Measurements from ENCODE around the gene PARP16.

Gene PARP16

DNA sequence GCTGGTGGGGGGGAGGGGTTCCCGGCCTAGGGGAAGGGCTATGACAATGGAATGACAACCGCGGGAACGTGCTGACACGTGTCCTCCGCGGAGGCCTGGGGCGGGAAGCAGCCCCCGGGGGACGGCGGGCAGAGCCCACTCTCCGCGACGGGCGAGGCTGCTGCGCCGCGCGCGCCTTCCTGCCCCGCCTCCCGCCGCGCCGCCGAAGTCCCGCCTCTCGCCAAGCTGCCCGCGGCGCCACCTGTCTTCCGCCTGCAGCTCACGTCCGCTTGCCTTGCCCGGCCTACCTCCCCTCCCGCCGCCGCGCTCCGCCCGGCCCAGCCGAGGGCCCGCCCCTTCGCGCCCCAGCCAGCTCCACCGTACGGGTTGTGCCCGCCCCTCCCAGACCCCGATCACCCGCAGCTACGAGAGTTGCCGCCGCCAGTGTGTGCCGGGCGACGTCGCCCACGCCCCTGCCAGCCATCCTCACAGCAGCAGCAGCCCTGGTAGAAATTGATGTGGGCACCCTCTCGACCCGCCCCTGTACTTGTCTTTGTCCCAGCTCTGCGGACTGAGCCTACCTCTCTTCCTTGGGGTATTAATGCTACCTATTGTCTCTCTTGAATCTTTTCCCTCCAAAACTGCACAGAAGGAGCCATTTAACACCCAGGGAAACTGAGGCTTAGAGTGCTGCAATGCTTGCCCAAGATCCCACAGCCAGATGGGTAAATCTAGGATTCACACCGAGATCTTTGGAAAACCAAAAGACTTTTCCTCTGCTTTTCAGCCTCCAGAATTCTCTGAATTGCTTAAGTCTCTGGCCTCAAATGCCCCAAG lies at the start of gene PARP16:
TSS of gene PARP16 (minus strand) at position 180 of the 816 bp plus-strand sequence. CDS start 457 bp downstream, outside the sequence.
- peak; percentile 95 for DNase-seq

DNA sequence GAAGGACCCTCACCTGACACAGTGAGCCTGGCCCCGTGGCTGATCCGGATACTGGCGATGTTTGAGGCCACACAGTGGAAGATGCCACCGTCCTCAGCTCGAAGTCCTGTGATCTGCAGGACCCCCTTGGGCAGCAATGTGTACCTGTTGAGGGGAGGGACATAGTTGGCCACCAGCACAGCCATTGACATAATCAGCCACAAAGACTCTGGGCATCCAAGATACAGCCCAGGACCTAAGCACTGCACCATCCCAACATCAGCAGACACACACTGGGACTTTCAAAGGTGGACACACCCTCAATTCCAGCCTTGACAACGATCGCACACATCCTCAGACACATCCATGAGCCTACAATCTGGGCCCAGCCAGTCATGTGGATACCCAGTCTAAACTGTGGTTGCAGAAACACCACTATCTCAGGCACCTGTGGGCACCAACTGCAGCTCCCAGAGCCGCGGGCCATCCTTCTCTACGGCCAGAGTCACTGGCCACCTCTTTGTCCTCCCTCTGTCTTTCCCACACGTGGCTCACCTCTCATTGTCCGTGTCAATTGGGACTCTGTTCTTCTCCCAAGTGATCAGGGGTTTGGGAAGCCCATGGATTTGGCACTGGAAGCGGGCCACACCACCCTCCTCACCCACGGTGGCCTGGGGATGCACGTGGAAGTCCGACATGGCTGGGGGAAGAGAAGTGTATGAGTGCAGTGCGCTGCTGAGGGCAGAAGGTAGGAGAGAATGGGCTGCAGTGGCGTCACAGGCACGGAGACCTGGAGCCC lies 48.8 kb upstream of the PARP16 start:
- no peak for DNase-seq

DNA sequence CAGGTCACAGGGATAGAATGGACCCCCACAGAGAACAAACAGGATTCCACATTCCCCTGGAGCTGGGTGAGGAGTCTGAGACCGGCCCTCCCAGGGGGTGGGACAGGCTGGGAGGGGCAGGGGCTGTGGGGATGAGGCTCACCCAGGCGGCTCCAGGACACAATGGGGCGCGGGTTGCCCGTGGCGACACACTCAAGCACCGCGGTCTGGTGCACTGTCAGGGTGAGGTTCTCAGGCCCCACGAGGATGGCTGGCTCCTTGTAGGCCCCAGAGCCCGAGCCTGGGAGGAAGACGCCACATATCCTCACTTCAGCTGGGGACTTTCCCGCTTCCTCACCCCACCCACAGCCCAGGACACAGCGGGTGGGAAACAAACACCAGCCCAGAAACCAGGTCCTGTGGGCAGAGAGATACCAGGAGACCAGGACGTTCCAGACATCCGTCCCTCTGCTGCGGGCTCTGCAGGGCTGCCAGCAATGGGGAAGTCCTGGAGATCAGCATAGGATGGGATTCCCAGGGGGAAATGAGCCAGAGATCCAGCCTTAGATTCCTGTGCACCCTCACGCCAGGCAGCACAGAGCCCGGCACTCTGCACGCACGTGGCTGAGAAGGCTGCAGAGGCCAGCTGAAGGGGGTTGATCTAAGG lies 48.0 kb upstream of the PARP16 start:
- no peak for DNase-seq

- DNase-seq: no peak
Measured at GRCh38 chr15:65333856-65334255, 47.2 kb upstream of the PARP16 start.

DNA sequence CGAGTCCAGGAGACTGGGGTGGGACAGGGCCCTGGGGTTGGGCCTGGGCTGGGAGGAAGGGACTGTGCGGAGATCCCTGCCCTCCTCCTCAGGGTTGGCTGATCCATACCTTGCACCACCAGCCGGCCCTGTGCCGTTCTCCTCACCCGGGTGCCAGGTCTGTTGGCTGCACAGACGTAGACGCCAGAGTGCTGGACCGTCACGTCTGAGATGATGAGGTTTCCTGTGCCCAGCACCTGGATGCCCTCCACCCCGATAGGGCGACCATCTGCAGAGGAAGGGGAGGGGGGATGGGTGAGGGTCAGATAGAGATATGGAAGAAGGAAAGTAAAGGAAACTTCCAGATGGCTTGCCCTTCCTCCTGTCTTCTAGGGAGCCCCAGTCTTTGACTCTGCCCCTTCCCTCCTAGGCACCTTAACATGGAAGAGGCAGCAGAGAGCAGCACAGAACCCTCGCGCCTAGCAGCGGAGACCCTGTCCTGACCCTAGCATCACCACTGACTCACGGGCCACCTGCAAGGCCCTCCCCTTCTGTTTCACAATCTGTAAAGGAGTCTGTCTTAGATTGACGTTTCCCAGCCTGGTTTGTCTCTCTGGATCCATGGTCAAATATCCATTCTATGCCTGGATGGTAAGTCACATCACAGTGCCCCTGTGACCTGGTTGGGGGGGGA lies 46.6 kb upstream of the PARP16 start:
- no peak for DNase-seq

GRCh38 chr15:65332391-65333147 lies 45.9 kb upstream of the PARP16 start:
- no peak for DNase-seq

GRCh38 chr15:65331811-65332210 lies 45.1 kb upstream of the PARP16 start:
- no peak for DNase-seq

DNA sequence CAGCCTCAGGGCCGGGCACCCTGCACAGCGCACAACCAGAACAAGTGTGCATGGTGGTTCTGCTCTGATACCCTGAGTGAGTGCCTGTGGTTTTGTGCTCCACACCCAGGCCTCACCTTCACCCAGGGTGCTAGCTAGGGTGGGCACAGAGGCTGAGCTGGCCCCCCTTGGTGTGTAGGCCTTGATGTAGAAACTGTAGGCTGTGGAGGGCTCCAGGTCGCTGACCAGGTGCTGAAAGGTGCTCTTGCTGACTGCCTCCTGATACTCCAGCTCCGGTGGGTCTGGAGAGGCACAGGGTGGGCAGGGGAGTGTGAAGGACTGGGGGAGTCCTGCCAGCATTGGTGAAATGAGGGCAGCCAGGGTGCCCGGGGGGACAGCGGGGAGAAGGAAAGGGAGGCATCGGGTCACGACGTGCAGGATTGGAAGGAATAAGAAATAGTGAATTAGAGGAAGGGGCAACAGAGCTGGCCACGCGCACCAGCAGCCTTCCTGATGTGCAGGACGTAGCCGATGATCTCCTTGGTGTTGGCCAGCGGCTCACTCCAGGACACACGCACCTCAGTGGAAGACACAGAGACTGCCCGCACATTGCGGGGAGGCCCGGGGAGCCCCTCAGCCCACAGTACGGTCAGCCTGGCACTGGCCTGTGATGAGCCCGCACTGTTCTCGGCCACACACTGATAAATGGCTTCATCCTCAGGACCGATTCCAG lies 44.4 kb upstream of the PARP16 start:
- DNase-seq: no peak

DNA sequence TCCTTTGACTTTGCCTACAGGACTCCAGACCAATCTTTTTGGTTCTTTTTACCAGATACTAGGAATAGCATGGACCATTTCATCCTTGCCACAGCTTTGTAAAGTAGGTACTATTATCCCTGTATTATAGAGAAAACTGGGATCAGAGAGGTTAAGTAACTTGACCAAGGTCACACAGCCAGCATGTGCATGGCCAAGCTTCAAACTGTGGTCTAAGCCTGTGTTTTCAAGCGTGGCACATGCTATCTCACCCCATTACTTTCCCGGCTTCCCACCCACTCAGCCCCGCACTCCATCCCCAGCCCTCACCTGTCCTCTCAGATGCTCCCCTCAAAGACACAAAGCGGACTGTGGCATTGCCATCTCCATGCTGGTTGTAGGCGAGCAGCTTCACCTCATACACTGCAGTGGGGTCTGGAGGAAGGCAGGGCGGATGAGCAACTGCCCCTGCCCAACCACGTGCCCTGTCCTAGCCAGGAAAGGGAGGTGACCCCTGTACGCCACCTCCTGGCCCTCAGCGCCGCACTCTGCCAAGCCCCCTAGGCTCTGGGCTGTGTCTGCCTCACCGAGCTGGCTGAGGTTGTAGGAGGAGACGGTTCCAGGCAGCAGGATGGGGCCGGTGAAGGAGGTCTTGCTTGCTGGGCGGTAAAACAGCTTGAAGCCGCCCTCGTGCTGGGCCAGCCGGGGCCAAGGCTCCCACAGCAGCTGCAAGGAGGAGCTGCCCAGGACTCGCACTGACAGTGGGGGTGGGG lies 43.5 kb upstream of the PARP16 start:
- DNase-seq: no peak

DNA sequence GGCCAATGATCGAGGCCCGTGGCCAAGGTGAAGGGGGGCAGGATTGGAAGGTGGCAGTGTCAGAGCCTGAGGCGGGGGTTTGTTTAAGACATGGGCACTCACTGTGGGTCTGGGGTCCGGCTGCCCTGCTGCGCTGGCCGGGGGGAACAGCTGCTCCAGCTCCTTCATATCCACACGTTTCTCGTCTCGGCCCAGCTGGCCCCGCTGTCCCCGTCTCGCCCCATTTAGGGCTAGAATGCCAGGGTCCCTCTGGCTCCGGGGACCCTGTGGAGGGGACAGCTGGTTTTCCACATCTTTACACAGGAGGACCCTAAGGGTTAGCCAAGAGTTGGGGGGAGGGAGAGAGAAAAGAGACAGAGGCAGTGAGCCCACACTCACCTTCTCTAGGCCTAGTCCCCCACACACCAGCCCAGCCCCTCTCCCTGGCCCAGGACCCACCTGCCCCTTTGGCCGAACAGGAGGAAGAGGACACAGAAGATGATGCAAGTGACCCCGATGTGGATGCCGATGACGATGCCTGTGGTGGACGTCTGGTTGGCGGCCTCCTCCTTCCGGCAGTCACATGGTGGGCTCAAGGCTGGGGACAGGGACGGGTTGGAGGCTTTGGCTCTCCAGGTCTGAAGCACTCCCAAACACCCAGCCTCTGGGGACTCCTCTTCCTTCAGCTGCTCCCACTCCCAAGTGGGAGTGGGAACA lies 42.8 kb upstream of the PARP16 start:
- no peak for DNase-seq

GRCh38 chr15:65328506-65329287 lies 42.0 kb upstream of the PARP16 start:
- no peak for DNase-seq

DNA sequence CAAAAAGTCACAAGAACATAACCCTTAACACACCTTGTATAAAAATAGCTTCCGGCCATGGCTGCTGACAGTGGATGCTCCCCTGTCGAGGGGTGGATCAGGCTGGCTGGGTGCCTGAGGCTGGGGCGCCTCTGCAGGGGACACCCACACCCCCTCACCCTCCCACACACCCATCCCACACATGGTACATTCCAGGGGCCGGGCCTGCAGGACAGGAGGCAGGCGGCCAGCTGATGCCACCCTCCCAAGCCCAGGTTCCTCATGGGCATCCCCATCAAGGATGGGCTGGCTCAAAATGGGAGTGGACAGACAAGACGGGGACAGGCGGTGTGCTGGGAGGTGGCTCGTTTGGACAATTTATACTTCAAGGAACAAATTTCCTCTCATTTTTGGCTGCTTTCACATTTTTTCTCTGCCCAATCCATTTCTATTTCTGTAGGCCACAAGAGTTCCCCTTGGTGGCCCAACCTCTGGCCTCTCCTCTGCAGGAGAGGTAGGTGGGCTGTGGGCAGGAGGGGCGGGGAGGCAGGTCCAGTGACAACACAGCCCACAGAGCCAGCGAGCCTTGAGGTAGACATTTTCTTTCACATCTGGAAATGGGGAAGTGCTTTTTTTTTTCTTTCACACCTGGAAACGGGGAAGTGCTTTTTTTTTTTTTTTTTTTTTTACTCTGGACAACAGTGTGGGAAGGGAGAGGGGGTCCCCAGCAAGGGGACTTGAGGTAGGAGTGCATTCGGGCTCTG lies 41.1 kb upstream of the PARP16 start:
- DNase-seq: no peak

DNA sequence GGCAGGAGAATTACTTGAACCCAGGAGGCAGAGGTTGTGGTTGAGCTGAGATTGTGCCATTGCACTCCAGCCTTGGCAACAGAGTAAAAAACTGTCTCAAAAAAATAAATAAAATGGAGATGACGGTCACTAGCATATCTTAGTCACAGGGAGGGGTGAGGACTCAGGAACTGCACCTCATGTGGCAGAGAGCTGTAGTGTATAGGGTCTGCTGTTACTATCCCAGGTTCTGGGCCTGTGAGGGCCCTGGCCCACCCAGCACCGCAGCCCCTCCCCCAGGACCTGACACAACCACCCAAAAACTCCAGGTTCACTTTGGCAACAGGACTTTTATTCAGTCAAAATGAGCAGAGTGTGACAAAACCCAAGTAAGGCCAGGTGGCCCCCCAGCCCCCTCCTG lies 40.1 kb upstream of the PARP16 start:
- DNase-seq: no peak

DNA sequence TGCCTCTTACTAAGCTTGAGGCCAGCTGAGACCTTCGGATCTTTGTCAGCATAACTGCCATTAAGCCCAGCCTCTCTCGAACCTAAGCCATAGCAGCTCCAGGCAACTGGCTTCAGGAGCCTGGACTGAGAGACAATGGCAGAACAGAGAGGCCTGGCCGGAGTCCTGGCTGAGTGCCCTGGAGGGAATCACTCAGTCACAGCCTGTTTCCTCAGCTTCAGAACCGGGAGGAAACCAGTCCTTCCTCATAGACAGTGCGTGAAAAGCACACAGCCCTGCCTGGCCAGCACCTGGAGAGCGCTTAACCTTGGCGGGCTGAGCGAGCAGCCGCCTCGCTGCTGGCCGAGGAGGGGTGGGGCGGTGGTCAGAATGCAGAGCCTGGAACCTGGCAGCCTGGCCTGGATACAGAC lies 39.4 kb upstream of the PARP16 start:
- DNase-seq: no peak

DNA sequence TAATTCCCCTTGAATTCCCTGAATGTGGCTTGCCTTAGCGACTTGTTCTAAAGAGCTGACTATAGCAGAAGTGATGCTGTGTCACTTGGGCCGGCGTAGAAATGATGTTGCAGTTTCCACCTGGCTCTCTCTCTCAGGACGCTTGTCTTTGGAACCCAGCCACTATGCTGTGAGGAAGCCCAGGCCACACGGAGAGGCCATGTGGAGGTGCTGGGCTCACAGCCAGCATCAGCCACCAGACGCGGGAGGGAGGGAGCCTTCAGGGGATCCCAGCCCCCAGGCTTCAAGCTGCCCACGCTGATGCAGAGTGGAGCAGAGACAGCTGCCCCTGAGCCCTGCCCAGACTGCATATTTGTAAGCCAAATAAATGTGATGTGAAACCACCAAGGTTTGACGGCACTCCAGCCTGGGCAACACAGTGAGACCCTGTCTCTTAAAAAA lies 36.4 kb upstream of the PARP16 start:
- DNase-seq: no peak

DNA sequence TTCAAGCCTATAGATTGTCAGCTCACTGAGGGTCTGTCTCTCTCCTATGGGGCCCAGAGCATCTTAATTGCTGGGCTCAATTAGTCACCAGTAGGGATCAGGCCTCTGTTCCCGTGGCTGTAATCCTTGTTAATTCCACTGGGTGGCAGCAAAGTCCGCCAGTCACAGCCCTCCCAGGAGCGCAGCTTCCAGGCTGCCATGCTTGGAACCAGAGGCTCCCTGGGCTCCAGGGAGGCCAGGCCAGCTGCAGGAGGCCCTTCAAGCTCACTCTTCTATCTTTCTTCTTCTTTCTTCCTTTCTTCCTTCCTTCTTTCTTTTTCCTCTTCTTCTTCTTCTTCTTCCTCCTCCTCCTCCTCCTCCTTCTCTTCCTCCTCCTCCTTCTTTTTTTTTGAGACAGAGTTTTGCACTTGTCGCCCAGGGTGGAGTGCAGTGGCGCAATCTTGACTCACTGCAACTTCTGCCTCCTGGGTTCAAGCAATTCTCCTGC lies 32.2 kb upstream of the PARP16 start:
- peak; percentile 85 for DNase-seq

GRCh38 chr15:65312400-65312916 lies 25.8 kb upstream of the PARP16 start:
- DNase-seq: no peak

DNA sequence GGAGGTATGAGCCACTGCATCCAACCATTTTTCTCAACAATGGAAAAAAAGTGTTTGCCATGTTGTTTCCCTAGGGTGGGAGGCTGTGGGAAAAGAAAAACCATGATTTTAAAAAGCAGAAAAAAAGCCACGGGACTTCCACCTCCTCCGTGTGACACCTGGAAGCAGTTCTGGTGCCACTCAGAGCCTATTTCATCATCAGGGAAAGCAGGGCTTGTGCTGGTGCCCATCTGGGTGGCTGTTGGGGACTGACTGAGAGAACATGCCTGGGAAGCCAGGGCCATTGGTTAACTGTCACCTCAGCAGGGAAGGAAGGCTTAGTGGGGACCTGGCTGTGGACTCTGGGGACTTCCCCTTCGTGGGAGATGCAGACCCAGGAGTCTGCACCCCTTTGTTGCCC lies 25.1 kb upstream of the PARP16 start:
- no peak for DNase-seq

Data from CD4-positive, alpha-beta T cell treated with Interleukin-10 for 1 hour (primary cell).